GM19463 (cell line): ENCODE measurements around the gene CSH1.
A peak's percentile ranks its signal among the peaks of the same experiment; 100 is the strongest.
"Not testable (repeated sequence)": the region's sequence is repeated elsewhere in the genome, so short reads cannot be mapped to it uniquely, and the experiment has no call there.

Experiments used
- ATAC-seq: cut with Tn5 transposase; IDR thresholded peaks from one replicate; pipeline ENCODE4 v1.9.1; 2021; ENCODE audit warnings: mild to moderate bottlenecking, moderate library complexity; ENCODE audit not compliant: unreplicated experiment

The CSH1 gene

DNA sequence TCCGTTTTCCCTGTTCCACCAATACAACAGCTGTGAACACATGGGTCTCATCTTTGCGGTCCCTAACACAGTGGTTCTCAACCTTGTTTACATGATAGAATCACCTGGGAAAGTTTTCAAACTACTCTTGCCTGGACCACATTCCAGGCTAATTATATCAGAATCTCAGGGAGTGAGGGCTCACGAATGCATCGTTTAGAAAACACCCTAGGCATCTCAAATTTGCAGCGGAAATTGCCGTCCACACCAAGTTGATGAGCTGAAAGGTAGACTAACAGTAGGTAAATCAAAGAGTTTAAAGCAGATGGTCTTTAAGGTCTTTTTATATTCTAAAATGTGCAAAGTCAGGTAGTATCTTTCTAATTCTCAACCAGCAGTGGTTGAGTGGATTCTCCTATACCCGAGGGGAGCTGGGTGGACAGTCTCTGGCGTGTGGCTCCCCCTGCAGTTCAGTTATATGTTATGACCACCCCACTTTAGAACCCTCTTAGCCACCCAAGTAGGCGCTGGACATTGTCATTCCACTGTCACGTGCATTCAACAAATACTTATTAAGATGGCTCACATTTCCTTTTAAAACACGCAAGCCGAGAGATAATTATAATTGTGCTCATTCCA, 10.9 kb upstream of the CSH1 start:
- not testable (repeated sequence) for ATAC-seq

DNA sequence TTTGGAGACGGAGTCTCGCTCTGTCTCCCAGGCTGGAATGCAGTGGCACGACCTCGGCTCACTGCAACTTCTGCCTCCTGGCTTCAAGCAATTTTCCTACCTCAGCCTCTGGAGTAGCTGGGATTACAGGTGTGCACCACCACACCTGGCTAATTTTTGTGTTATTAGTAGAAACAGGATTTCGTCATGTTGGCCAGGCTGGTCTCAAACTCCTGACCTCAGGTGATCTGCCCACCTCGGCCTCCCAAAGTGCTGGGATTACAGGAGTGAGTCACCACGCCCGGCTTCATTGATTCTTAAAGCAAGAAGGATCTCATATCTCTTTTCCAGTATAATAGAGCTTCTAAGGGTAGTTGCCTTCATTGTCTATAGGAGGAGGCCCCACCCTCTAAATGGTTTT, 8.4 kb upstream of the CSH1 start:
- not testable (repeated sequence) for ATAC-seq

DNA sequence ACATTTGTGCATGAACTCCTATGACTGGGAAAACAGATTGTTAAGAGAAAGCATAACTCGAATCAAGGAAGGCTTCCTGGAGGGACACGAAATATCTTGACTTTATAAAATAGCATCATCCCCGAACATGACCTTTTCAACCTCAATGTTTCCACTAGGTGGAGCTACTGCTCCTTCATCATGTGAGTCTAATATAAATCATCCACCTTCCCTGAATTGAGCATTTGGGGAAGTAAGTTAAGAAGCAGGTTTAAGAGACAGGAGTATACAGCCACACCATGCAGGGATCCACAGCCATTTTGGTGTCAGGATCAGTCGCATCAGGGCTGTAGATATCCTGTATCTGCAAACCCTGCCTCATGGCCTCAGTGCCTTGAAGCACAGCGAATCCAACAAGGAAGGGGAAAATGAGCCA, 7.4 kb upstream of the CSH1 start:
- ATAC-seq, result not testable (repeated sequence)

DNA sequence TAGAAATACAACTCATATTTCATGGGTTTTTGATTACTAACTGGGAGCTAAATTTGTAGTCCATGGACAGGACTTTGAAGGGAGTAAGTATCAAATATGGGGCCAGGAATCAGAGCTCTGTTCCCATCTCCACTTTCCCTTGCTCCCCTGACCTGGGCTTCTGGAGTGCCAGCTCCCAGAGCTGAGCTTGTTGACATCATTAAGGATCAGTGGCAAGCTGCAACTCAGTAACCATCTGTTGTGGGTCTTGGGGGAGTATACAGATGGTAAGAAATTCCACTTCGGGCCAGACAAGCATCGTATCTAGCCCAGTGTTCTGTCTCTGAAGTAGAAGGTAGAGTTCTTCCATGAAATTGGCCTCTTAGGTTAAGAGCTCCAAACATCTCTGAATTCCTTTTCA, 5.6 kb upstream of the CSH1 start:
- ATAC-seq, result not testable (repeated sequence)

DNA sequence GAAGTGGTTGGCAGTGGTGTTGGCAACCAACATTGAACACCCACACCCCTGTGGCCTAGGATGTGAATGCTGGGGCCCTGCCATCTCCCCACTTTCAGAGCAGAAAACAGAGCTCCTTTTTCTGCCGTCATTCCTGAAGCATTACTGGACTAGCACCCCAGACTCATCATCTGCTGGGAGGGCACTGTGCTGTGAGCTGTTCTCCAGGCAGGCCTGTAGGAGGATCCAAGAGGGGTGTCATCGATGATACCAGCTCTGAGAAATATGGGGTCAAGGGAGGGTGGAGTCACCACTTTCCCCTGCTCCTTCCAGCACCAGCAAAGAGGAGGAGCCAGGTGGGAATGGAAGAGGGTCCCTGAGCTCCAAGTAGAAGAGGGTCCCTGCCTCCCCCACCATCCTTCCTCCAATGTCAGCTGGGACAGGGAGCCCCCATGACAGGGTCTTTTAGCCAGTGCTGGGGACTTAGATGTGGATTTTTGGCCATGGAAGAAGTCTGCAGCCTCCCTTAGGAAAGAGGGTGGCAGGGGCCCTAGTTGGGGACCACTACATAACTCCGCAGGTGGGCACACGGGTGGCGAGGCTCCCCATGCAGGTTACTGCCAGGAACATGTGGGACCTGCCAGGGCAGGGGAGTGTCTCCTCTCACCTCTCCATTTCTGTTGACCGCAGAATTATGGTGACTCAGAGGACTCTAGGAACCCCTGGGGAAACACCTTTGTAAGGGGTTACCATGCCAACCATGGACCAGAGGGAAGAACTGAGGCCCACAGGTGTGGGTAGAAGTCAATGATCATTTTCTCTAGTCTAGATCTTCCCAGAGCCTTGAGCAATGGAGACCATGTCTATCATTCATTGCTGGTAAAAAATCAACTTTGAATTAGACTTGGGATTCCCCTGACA, 2.8 kb upstream of the CSH1 start:
- ATAC-seq, result peak; percentile 60

DNA sequence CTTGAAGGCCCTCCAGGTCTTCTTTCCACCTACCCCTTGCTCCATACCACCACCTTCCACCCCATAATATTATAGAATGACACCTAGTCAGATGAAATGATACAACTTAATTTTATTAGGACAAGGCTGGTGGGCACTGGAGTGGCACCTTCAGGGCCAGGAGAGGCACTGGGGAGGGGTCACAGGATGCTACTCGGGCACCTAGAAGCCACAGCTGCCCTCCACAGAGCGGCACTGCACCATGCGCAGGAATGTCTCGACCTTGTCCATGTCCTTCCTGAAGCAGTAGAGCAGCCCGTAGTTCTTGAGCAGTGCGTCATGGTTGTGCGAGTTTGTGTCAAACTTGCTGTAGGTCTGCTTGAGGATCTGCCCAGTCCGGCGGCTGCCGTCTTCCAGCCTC, 1.6 kb downstream of the CSH1 start:
- not testable (repeated sequence) for ATAC-seq

DNA sequence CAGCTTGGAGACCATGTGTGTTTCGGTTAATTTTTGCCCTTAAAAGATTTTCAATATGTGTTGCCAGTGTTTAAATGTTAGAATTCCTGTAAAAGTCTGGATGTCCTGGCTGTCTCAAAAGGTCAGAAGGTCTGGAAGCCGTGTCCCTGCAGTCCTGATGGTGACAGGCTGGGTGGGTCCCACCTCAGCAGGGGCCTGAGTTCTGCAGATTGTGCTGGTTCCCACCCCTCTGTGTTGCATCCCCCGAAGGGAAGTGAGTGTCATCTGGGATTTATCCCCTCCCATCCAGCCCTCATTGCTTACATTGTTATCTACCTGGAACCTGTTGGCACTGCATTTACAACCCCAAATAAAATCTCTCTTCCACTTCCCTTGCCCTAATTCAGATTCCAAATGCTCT, 2.4 kb downstream of the CSH1 start:
- not testable (repeated sequence) for ATAC-seq

DNA sequence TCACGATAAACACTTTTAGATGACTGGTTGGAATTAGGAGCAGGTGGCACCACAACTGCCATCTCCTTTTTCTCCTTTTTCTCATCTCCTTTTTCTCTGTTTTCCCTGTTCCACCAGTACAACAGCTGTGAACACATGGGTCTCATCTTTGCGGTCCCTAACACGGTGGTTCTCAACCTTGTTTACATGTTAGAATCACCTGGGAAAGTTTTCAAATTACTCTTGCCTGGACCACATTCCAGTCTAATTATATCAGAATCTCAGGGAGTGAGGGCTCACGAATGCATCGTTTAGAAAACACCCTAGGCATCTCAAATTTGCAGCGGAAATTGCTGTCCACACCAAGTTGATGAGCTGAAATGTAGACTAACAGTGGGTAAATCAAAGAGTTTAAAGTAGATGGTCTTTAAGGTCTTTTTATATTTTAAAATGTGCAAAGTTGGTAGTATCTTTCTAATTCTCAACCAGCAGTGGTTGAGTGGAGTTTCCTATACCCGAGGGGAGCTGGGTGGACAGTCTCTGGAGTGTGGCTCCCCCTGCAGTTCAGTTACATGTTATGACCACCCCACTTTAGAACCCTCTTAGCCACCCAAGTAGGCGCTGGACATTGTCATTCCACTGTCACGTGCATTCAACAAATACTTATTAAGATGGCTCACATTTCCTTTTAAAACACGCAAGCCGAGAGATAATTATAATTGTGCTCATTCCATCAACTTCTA, 3.9 kb downstream of the CSH1 start:
- ATAC-seq, result not testable (repeated sequence)

DNA sequence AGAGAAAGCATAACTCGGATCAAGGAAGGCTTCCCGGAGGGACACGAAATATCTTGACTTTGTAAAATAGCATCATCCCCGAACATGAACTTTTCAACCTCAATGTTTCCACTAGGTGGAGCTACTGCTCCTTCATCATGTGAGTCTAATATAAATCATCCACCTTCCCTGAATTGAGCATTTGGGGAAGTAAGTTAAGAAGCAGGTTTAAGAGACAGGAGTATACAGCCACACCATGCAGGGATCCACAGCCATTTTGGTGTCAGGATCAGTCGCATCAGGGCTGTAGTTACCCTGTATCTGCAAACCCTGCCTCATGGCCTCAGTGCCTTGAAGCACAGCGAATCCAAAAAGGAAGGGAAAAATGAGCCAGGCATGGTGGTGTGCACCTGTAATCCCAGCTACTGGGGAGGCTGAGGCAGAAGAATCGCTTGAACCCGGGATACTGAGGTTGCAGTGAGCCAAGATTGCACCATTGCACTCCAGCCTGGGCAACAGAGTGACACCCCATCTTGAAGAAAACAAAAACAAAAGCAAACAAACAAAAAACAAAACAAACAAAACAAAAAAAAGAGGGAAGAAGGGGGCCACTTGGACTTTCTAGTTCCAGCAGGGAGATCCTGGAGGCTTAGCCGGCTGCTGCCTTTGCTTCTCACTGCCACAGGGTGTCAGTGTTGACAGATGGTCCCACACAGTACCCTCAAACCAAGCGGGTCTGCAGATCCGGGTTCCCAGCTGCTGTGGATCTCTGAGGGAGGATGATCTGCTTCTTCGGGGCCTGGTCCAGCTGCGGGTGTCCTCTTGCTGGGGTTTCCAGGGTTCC, 7.1 kb downstream of the CSH1 start:
- ATAC-seq, result not testable (repeated sequence)

DNA sequence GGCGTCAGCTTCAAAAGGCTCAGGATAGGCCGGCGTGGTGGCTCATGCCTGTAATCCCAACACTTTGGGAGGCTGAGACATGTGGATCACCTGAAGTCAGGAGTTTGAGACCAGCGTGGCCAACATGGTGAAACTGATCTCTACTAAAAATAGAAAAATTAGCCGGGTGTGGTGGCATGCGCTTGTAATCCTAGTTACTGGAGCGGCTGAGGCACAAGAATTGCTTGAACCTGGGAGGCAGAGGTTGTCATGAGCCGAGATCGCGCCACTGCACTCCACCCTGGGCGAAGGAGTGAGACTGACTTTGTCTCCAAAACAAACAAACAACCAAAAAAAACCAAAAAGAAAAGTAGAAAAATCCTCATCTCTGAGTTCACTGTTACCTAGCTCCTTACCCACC, 11.3 kb downstream of the CSH1 start:
- not testable (repeated sequence) for ATAC-seq

DNA sequence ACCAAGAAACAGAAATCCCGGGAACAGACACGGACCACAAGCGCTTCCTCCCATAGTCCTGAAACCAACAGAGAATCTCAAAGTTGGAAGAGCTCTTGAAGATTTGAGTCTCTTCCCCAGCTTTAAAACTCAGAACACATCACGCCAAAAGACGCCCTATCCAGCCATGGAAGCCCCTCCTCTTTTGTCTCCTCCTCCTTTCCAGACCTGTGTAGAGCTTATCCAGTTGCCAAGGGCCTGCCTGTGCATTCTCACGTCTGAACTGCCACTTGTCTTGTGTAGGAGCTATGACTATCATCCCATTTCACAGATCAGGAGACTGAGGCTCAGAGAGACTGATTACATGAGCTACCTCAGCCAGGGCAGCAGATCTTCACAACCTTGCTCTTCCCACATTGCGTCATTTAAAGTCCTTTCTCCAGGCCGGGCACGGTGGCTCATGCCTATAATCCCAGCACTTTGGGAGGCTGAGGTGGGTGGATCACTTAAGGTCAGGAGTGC, 13.7 kb downstream of the CSH1 start:
- ATAC-seq, result not testable (repeated sequence)

DNA sequence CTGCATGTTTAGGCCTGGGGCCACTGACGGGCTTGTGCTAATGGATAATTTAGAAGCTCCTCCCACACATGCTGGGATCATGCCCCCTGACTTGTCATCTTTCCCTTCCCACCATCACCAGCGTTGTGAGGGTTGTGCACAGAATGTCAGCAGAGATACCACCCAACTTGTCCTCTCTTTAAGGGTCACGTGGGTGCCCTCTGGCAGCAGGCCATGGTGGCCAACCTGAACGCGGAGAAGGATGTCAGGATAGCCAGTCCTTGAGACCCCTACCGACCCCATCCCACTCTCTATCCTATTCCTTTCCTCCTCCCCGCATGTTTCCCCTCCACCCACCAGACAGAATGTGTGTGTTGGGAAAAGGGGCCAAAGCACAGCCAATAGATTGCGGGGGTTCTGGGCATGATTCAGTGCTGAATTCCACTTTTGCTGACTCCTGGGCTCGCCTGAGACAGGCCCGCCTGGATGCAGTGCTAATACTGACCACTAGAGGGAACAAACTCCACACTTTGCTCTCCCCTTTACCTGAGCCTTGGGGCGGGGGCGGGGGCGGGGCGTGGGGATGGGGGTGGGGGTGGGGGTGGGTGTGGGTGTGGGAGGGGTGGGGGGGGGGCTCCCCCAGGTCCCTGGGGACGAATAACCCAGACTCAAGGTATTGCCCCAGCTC, 14.3 kb downstream of the CSH1 start, which contains the start of gene GH2:
Gene GH2 (minus strand): TSS at position 10 of the 667 bp plus-strand sequence. CDS start 143 bp downstream, outside the sequence.
- ATAC-seq, result no peak

DNA sequence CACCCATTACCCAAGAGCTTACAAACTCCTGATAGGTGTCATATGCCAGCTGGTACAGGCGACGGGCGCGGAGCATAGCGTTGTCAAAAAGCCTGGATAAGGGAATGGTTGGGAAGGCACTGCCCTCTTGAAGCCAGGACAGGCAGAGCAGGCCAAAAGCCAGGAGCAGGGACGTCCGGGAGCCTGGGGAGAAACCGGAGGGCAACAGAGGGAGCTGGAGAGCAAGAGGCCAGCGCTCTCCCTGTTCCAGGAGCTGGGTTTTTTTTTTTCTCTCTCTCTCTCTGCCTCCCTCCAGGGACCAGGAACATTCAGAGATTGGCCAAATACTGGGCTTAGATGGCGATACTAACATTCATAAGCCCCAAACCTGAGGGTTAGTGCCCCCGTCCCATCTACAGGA, 15.0 kb downstream of the CSH1 start:
- ATAC-seq, result not testable (repeated sequence)

DNA sequence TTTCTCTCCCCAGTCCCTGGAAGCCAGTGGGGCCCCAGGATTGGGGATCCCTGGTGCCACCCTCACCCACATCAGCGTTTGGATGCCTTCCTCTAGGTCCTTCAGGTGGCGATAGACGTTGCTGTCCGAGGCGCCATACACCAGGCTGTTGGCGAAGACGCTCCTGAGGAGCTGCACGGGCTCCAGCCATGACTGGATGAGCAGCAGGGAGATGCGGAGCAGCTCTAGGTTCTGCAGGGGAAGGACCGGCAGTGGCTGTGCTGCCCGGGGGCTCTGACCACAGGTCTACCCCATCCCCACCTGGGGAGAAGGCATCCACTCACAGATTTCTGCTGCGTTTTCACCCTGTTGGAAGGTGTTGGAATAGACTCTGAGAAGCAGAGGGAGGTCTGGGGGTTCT, 15.7 kb downstream of the CSH1 start:
- ATAC-seq, result no peak

DNA sequence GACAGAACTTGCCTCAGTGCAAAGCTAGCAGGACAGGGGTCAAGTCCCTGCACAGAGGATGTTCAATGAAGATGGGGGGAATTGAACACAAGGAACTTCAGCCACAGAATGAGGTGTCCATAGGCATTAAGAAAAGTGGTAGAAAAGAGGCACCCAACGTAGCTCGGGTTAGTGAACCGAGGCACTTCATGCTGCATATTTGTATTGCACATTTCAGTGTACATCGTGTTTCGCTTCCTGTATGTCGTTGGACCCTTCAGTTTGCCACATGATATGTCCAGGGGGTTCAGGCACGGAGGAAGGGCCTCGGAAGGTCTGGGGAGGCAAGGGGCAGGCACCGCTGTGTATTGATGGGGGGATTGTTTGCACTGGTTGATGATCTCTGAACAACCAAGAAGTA, 18.0 kb downstream of the CSH1 start:
- not testable (repeated sequence) for ATAC-seq

DNA sequence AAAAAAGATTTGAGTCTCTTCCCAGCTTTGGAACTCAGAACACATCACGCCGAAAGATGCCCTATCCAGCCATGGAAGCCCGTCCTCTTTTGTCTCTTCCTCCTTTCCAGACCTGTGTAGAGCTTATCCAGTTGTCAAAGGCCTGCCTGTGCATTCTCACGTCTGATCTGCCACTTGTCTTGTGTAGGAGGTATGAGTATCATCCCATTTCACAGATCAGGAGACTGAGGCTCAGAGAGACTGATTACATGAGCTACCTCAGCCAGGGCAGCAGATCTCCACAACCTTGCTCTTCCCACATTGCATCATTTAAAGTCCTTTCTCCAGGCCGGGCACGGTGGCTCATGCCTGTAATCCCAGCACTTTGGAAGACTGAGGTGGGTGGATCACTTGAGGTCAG, 21.7 kb downstream of the CSH1 start:
- ATAC-seq, result not testable (repeated sequence)

DNA sequence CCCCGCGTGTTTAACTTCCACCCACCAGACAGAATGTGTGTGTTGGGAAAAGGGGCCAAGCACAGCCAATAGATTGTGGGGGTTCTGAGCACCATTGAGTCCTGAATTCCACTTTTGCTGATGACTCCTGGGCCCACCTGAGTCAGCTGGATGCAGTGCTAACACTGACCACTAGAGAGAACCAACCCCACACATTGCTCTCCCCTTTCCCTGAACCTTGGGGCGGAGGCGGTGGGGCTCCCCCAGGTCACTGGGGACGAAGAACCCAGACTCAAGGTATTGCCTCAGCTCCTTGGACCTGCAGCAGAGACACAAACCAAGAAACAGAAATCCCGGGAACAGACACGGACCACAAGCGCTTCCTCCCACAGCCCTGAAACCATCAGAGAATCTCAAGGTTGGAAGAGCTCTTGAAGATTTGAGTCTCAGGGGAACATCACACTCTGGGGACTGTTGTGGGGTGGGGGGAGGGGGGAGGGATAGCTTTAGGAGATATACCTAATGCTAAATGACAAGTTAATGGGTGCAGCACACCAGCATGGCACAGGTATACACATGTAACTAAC, 22.2 kb downstream of the CSH1 start:
- ATAC-seq, result not testable (repeated sequence)

DNA sequence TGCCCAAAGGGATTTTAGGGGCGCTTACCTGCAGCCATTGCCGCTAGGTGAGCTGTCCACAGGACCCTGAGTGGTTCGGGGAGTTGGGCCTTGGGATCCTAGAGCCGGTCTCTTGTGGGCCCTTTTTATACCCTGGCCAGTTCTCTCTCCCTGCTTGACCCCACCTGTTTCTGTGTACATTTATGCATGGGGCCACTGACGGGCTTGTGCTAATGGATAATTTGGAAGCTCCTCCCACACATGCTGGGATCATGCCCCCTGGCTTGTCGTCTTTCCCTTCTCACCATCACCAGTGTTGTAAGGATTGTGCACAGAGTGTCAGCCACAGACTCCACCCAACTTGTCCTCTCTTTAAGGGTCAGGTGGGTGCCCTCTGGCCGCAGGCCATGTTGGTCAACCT, 22.8 kb downstream of the CSH1 start, which contains the start of gene CSH2:
Gene CSH2 (minus strand): TSS at position 101 of the 400 bp plus-strand sequence. CDS start 63 bp downstream, at position 38.
- not testable (repeated sequence) for ATAC-seq

DNA sequence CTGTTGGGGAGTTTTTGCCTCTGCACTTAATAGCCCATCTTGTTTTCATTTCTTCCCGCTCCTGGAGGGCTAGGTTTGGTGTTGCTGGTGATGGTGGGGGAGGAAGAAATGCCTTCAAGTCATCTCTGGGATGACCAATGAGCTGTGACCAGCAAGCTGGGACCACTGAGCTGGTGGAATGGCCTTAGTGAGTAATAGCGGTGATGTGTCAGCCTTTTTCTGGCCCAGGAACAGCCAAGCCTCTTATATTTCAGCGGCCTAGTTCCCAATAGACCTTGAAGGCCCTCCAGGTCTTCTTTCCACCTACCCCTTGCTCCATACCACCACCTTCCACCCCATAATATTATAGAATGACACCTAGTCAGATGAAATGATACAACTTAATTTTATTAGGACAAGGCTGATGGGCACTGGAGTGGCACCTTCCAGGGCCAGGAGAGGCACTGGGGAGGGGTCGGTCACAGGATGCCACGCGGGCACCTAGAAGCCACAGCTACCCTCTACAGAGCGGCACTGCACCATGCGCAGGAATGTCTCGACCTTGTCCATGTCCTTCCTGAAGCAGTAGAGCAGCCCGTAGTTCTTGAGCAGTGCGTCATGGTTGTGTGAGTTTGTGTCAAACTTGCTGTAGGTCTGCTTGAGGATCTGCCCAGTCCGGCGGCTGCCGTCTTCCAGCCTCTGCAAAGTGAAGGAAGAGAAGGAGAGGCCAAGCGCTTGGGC, 24.6 kb downstream of the CSH1 start:
- ATAC-seq, result not testable (repeated sequence)
